HG03354 (cell line): ENCODE measurements around the gene CTNNA2.

Source experiments
- ATAC-seq: cut with Tn5 transposase; IDR thresholded peaks from one replicate; pipeline ENCODE4 v1.9.1; 2021; ENCODE audit warnings: mild to moderate bottlenecking; ENCODE audit not compliant: unreplicated experiment, poor library complexity, severe bottlenecking

The CTNNA2 gene

GRCh38 chr2:80326214-80326613 is 813.4 kb downstream of the CTNNA2 start:
- ATAC-seq = no peak

DNA sequence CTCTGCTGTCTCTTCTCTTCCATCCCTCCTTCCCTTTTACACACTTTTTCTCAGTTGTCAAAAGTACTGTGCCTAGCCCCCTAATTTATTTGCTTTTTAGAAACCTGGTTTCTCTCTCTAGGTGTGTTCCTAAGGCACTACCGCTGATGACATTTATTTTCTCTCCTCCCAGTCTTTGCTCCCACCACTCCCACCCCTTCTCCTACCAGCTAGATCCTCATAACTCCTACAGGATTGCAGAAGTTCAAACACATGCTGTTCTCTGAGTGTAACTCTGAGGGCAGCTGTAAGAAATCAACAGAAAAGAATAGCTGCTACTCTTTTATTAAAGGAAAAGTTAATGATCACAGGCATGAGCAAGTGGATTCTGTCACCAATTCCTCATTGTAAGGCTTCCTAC is 814.0 kb downstream of the CTNNA2 start:
- ATAC-seq = no peak

- no peak for ATAC-seq
Measured at GRCh38 chr2:80328159-80328571, 815.3 kb downstream of the CTNNA2 start.

DNA sequence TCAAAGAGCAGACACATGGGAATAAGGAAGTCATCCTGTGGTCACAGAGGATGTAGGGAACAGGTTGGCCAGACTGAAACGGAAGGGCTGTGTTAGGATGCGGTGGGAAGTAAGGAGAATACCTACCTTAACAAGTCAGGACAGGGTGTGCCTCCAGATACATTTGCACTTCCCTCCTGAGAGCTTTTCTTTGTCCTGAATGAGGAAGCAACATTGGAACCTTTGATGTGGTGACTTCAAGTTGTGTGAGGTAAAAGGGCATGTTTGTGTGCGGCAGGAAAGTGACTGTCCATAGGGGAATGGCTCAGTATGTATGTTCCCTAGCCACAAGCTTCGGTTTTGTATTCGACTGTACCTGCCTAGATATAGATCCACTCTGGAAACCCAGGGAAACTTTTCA is 816.6 kb downstream of the CTNNA2 start:
- no peak for ATAC-seq

DNA sequence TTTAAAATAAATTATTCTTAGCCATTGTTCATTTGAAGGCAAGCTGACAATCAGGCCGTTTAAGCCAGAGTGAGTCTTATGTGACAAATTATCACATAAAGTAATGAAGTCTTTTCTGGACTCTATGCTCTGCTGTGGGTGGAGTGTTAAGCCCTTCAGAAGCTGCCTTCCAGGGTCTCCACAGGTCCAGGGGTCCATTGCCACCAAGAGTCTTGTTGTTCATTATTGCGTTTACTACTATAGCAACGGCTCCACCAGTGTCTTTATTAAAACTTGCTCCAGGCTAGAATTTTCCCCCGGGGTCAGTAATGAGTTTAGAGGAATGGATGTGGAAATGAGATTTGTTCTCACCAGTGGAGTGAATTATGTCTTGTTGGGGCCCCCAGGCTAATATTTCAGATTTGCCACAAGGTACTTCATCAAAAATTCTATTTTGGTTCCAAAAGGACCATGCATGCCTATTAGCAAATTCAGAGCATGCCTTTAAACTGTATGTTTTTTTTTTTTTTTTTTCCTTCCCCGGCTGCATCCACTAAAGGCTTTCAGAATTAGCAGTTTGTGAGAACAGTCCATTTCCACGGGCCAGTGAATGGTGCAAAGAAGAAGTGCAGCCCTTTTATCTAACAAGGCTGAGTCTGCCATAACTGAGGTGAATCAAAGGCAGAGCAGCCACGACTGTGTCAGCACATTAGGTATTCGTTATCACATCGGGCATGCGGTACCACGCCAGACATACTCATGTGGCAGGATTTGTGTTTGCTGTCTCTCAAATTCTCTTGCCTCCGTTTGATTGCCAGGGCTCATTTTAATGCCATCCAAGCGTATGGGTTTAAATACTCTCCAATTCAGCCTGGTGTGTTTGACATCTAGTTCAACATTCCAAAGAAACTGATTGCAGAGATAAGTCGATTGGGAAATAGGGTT is 817.9 kb downstream of the CTNNA2 start:
- no peak for ATAC-seq

GRCh38 chr2:80333886-80334285 is 821.0 kb downstream of the CTNNA2 start:
- no peak for ATAC-seq

DNA sequence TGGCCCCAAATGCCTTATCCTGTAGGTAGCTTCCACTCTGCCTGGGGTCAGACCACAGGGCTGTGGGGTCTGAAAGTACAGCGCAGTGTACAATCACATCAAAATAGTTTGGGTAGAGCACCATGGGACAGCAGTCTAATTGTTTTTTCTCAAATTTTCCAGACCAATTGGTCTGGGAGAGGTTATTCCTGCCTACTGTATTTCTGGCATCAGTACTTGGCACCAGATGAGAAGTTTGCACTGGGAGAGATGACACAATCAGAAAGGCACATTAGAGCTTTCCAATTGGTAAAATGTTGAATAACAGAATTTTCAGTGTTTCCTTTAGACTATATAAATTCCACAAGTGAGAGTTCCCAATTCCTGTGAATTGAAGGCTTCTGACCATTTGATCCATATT is 822.6 kb downstream of the CTNNA2 start:
- ATAC-seq = no peak

DNA sequence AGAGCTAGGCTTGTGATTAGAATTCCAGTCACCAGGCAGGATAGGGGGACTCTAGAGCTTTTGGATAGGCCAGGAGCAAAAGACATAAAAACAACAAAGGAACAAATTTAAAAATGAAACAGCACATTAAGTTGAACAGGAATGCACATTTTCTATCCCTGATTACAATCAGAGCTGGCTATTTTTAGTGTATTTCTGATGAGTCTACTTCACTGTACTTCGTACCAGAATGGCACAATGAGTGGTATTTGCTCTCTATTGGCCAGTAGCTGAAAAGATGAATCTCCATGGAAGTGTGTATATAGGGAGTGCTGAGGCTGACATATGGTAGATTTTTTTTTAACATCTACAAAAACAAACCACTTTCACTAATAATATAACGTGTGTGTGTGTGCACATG is 825.9 kb downstream of the CTNNA2 start:
- ATAC-seq = no peak

GRCh38 chr2:80340022-80340421 is 827.2 kb downstream of the CTNNA2 start:
- no peak for ATAC-seq

GRCh38 chr2:80348078-80348477 is 835.2 kb downstream of the CTNNA2 start:
- no peak for ATAC-seq

DNA sequence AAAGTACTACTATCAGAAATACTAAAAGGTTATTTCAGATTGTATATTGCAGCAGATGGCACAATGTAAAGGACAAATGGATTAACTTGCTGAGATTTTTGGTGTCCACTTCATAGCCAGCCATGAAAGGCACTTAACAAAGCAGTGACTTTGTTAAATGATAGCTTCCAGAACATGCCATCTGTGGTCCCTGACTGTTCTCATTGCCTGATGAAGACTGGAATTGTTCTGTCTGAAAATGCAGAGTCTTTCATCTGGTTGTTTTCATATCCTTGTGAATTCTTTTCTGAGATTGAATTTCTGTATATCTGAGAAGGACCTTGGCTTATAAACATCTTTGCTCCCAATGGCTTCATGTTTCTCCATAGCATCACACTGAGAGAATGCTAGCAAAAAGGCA is 836.1 kb downstream of the CTNNA2 start:
- ATAC-seq = no peak

GRCh38 chr2:80351231-80351630 is 838.4 kb downstream of the CTNNA2 start:
- no peak for ATAC-seq

- no peak for ATAC-seq
Measured at GRCh38 chr2:80354858-80355257, 842.0 kb downstream of the CTNNA2 start.

DNA sequence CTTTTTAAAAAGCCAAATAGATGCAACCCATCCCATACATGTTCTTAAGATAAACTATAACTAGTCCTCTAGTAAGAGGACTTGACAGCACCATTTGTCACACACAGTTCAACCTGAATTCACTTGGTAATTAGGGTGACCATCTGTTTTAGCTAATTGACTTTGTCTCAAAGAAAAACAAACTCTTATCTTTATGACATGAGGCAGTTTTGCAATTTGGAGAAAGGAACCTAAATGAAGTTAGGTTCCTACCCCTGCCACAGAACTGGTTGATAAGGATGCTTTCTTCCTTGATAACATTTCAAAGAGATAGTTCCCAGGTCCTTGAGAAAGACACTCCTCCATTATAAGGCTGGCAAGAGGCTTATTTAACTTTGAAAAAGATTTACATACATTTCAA is 849.1 kb downstream of the CTNNA2 start:
- ATAC-seq = no peak

GRCh38 chr2:80363330-80363729 is 850.5 kb downstream of the CTNNA2 start:
- ATAC-seq = no peak

- no peak for ATAC-seq
Measured at GRCh38 chr2:80363791-80364349, 851.0 kb downstream of the CTNNA2 start.

GRCh38 chr2:80364524-80365212 is 851.8 kb downstream of the CTNNA2 start:
- ATAC-seq = no peak

DNA sequence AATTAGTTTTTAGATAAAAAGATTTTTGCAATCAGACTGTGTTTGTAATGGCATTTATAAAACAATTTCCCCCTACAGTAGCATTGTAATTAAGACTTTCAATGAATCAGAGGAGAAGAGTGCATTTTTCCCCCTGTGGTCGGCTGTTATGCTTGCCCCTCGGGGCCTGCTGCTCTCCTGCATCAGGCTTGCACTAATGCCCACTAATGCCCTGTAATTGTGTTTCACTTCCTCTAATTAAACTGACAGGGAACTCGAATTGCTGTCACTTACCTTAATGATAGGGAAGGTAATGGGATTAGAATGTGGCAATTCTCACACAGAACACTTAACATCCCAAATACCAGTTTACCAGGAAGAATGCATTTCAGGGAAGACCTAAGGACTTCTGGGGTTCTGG is 852.9 kb downstream of the CTNNA2 start:
- no peak for ATAC-seq

DNA sequence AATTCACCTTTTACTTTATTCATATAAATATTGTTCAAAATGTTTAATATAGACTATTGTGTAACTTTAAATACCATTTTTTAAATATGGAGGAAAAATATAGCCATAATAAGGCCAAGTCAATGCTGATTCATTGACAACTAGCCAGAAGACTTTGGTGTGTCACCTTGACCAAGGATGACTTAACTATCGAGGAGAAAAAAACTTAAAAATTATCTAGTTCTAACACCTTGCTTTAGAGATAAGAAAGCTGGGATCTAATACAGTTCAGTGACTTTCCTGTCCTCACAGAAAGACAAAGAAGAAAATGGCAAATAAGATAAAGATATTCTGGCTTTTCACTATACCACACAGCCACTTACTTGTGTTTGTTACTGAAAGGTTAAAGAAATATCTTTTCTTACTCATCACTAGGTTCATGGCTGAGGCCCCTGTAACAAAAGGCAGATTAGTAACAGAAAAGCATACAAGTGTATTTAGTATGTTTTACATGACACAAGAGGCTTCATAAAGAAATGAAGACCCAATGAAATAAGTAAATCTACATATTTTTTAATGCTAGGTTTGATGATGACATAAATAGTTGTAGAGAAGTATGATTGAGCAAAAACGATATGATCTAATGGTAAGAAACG is 857.6 kb downstream of the CTNNA2 start:
- no peak for ATAC-seq

GRCh38 chr2:80374105-80374504 is 861.3 kb downstream of the CTNNA2 start:
- no peak for ATAC-seq
